Activated CD8-positive, alpha-beta memory T cell treated with anti-CD3 and anti-CD28 coated beads for 48 hours (primary cell): ENCODE measurements around the gene SPATA21.
"Not testable (repeated sequence)": the region's sequence is repeated elsewhere in the genome, so short reads cannot be mapped to it uniquely, and the experiment has no call there.

Experiments used
- DNase-seq, 3 experiments: peaks; one replicate each; pipeline ENCODE4 v3.0.0-alpha.2; 2020; ENCODE audit warnings: low read depth in 2 of 3, low spot score in 2 of 3

Gene SPATA21

GRCh38 chr1:16436946-16437474 lies at the start of gene SPATA21:
Gene SPATA21, minus strand, starts transcription at chr1:16437424. Its CDS starts 6,053 bp downstream, at chr1:16431371.
- no peak for DNase-seq

DNA sequence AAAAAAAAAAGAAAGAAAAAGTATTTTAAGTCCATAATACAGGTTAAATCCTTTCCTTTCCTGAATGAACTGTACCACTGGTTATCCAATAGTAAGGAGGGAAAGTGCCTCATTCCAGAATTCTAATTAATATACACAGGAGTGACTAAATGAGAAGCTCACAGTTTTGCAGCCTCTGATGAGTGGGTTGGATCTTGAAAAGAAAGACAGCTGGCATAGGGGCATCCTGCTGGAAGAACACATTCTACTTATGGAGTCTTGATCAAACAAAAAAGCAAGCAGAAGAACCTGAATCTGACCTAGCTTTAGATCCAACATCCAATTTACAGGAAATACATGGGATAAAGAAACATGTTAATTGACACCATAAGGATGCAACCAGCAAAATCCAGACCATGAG lies 49.8 kb upstream of the SPATA21 start:
- DNase-seq, result not testable (repeated sequence)

DNA sequence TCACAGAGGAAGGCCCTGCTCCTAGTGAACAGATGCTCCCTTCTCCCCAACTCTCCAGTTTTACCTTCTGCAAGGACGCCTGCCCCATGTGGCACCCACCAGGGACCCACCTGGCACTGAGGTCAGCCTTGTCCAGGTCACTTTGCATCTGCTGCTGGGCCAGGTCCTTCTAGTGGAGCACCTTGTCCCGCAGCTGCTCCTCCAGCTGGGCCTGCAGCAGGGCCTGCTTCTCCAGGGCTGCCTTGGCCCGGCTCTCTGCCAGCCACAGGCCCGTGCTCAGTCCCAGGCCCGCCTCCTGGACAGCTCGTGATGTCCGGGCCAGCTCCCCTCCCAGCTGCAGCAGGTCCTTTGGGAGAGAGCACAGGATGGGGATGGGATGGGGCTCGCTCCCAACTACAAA lies 49.1 kb upstream of the SPATA21 start:
- DNase-seq, result not testable (repeated sequence)

- DNase-seq, result no peak
Observed at GRCh38 chr1:16484931-16485330, 47.7 kb upstream of the SPATA21 start.

- no peak for DNase-seq
Observed at GRCh38 chr1:16484501-16484835, 47.2 kb upstream of the SPATA21 start.

DNA sequence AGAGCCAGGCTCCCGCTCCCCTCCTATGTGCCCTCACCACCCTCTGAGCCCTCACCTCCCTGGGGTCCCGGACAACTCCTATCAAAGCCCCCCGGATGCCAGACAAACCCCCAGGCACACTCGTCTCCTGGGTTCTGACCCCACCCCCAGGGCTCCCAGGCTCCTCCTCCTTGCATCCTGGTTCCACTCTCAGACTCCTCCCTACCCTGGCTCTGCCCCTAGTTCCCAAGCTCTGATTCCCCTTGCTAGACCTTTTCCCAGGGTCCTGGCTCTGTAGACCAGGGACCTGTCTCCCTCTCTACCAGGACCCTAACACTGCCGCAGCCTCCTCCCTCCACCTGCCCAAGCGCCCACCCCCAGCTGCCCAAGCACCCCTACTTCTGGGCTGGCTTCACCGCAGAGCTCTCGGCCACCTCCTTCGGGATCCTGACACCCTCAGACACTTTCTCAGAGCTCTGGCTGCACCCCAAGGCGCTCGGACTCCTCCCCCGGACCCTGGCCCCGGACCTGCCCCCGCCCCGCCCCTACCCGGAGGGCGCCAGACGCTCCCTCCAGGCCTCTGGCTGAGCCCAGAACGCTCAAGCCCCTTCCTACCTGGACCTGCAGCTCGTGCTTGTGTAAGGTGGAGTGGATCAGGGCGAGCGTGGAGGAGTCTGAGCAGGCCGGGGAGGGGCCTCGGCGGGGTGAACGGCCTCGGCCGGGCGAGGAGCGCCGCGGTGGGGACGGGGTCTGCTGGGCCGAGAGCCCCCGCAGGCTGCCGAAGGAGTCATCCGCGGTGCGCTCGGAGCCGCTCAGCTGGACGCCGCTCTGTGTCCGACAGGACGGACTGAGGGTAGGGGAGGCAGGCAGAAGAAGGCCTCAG lies 46.6 kb upstream of the SPATA21 start:
- DNase-seq, result not testable (repeated sequence)

DNA sequence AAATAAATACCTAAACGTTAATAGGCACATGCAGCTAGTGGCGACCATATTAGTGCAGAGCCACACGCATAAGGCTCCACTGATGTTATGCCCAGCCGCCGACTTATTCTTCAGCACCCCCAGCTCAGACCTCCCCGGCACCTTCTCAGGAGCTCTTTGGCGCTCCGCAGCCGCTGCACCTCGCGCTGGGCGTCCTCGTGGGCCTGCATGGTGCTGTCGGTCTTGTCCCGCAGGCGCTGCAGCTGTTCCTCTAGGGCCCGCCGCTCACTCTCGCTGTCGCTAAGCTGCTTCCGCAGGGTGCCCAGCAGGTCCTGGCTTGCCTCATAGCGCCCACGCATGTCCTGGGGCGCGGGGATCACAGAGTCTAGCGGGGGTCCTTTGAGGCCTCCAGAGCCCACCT lies 45.9 kb upstream of the SPATA21 start:
- not testable (repeated sequence) for DNase-seq

DNA sequence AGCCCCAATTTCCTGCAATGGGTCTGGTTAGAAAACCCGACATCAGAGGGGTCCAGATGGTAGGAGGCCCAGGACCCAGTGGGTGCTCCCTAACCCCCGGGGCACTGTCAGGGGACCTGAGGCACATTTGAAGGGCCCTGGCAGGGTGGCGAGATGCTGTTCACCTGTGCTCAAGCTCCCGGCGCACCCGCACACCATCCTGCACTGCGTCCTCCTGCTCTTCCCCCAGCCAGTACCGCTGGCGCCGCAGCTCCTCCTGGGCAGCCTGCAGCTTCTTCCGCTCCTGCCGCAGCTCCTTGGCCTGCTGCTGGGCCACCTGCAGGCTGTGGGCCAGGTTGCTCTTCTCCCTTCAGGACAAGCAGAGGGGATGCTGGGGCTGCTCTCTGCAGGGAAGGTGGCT lies 40.9 kb upstream of the SPATA21 start:
- no peak for DNase-seq

- not testable (repeated sequence) for DNase-seq
Observed at GRCh38 chr1:16475771-16476770, 38.8 kb upstream of the SPATA21 start.

DNA sequence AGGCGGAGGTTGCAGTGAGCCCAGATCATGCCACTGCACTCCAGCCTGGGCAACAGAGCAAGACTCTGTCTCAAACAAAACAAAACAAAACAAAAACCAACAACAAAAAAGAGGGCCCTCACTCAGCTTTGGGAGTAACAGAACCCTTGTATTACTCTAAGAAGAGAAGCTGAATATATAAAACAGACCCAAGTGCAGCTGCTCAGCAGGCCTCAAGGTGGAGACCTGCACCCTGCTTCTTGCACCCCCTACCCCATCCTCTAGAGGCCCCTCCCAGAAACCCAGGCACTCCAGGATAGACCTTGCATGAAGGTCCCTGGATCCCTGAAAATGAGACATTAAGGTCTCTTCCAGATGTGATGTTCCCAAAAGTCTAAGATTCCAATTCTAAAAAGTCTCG lies 37.7 kb upstream of the SPATA21 start:
- not testable (repeated sequence) for DNase-seq

DNA sequence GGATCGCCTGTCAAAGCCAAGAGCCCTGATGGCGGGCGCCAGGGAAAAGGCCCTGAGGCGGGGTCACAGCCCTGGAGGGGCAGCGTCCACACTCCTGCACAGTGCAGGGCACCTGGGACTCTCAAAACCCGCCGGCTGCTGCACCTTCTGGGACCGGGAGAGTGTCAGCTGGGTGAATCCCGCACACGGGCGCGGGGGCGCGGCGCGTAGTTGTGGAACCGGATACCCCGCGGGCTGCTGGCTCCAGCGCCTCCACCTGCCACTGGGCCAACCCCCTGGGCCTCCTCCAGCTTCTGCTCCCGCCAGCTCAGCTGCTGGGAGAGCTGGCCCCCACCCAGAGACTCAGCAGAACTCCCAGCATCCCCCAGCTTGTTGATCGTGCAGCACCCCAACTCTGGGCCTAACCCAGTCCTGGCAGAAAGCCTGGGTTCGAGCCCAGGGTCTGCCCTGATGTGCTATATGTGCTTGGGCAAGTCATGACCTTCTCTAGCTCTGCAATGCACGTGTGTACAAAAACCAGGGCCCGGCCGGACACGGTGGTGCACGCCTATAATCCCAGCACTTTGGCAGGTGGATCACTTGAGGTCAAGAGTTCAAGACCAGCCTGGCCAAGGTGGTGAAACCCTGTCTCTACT lies 37.1 kb upstream of the SPATA21 start:
- no peak for DNase-seq

DNA sequence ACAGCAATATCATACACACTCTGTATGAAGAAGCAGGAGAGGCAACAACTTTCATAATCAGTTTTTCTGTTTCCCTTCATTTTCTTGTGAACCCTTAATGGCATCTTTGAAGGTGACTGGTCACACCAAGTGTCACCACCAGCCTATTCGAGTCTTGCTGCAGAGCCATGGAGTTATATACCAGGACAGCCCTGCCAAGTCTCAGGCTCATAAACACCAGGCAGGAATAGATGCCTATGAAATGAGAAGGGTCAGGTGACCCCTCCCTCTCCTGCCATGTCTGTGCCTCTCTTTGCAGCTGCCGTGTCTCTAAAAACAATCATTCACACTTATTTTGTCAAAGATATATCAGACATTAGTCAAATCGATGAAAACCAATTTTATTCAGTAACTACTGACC lies 31.3 kb upstream of the SPATA21 start:
- DNase-seq, result no peak

DNA sequence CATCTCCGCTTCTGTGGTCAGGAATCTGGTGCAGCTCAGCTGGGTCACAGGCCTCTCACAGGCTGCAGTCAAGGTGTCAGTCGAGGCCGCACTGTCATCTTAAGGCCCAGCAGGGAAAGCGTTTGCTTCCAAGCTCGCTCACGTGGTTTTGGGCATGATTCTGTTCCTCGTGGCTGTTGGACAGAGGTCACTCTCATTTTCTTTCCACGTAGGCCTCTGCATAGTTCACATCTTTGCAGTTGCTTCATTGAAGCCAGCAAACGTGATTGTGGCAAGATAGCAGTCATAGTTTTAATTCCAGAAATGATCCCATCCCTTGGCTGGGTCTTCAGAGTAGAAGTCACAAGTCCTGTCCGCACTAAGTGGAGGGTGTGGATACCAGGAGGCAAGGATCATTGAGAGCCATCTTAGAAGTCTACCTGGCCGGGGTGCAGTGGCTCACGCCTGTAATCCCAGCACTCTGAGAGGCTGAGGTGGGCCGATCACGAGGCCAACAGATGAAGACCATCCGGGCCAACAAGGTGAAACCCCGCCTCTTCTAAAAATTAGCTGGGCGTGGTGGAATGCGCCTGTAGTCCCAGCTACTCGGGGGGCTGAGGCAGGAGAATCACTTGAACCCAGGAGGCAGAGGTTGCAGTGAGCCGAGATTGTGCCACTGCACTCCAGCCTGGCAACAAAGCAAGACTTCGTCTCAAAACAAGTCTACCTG lies 27.8 kb upstream of the SPATA21 start:
- DNase-seq, result no peak

- DNase-seq, result no peak
Observed at GRCh38 chr1:16462773-16463330, 25.6 kb upstream of the SPATA21 start.

- DNase-seq, result no peak
Observed at GRCh38 chr1:16461681-16462080, 24.5 kb upstream of the SPATA21 start.

GRCh38 chr1:16459352-16459925 lies 22.2 kb upstream of the SPATA21 start:
- no peak for DNase-seq

DNA sequence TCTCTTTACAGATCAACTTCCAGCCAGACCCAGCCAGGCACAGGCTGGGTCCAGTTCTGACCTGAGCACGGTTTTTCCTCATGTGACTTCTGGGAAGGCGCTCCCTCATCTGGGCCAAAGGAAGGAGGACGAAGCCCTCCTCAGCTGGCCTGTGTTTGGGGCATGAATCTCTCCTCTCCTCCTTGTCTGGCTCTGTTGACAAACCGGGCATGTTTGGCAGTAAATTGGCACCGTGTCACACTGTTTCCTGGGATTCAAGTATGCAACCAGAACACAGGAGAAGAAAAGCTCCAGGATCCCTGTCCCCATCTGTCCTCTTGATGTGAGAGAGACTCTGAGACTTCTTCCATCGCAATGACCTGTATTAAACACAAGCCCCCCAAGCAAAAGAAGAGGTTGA lies 21.6 kb upstream of the SPATA21 start:
- no peak for DNase-seq

- not testable (repeated sequence) for DNase-seq
Observed at GRCh38 chr1:16456151-16456550, 18.9 kb upstream of the SPATA21 start.

GRCh38 chr1:16454909-16455308 lies 17.7 kb upstream of the SPATA21 start:
- not testable (repeated sequence) for DNase-seq
